Parathyroid adenoma (tissue), 2 donors: ENCODE measurements around the gene MEF2D.

Source experiments
- H2AFZ ChIP-seq: fragments of 300-600 bp; sonication (generic); one replicate; pipeline ENCODE4 v1.7.0; 2017; ENCODE audit warnings: antibody characterized with exemption, mild to moderate bottlenecking
- H3K27ac ChIP-seq: fragments of 300-600 bp; sonication (generic); one replicate; pipeline ENCODE4 v1.7.0; 2017
- H3K27me3 ChIP-seq: fragments of 300-600 bp; sonication (generic); one replicate; pipeline ENCODE4 v1.7.0; 2017; ENCODE audit warnings: low read length; ENCODE audit not compliant: control insufficient read depth, insufficient read depth
- H3K36me3 ChIP-seq: fragments of 300-600 bp; sonication (generic); one replicate; pipeline ENCODE4 v1.7.0; 2017; ENCODE audit warnings: low read length; ENCODE audit not compliant: control insufficient read depth, insufficient read depth
- H3K4me1 ChIP-seq: fragments of 300-600 bp; sonication (generic); one replicate; pipeline ENCODE4 v1.7.0; 2017; ENCODE audit warnings: control low read depth
- H3K4me2 ChIP-seq: fragments of 300-600 bp; sonication (generic); one replicate; pipeline ENCODE4 v1.7.0; 2017; ENCODE audit warnings: low read length
- H3K4me3 ChIP-seq: fragments of 300-600 bp; sonication (generic); one replicate; pipeline ENCODE4 v1.7.0; 2017; ENCODE audit warnings: low read depth, low read length
- H3K79me2 ChIP-seq: fragments of 300-600 bp; sonication (generic); one replicate; pipeline ENCODE4 v1.7.0; 2017; ENCODE audit warnings: control low read depth
- H3K9ac ChIP-seq: fragments of 300-600 bp; sonication (generic); one replicate; pipeline ENCODE4 v1.7.0; 2017; ENCODE audit warnings: mild to moderate bottlenecking
- H3K9me3 ChIP-seq: fragments of 300-600 bp; sonication (generic); one replicate; pipeline ENCODE4 v1.7.0; 2017; ENCODE audit warnings: low read length; ENCODE audit not compliant: control insufficient read depth
- TF ChIP-seq, protein P1 (sequence below): fragments of 300-600 bp; sonication (generic); IDR thresholded peaks from one replicate; pipeline ENCODE4 v1.7.0; 2017; ENCODE audit warnings: antibody characterized with exemption, mild to moderate bottlenecking
- donor health status: primary hyperparathyroidism.

The MEF2D gene

DNA sequence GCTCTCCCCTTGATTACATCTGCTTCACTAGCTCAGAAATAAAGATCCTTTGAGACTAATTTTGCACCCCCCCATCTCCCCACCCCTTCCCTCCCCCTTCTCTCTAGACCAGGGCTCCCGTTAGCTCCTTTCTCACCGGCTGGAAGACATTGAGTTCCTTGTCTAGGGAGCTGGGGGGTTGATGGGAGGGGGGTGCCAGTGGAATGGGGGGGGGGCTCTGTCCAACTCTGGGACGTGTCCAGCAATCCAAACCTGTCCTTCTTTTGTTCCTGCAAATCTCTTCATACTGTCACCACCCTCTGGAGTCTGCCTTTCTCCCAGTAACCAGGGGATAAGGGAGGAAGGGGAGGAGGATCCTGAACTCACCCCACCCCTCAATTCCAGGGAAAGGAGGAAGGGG, 69.7 kb downstream of the MEF2D start:
- Histone ChIP-seq H3K4me2 (no peak overlapping the region), H3K4me1 (no peaks in the 10 kb centered on the region), H3K79me2 (no peaks in the 10 kb centered on the region), H3K9me3 (no peaks in the 10 kb centered on the region), H3K9ac (no peak overlapping the region), H3K4me3 (no peak overlapping the region), H3K27ac (no peak overlapping the region), H3K36me3 (no peaks in the 10 kb centered on the region), H3K27me3 (no peaks in the 10 kb centered on the region), H2AFZ (no peak overlapping the region)
- TF ChIP-seq, protein P1, sequence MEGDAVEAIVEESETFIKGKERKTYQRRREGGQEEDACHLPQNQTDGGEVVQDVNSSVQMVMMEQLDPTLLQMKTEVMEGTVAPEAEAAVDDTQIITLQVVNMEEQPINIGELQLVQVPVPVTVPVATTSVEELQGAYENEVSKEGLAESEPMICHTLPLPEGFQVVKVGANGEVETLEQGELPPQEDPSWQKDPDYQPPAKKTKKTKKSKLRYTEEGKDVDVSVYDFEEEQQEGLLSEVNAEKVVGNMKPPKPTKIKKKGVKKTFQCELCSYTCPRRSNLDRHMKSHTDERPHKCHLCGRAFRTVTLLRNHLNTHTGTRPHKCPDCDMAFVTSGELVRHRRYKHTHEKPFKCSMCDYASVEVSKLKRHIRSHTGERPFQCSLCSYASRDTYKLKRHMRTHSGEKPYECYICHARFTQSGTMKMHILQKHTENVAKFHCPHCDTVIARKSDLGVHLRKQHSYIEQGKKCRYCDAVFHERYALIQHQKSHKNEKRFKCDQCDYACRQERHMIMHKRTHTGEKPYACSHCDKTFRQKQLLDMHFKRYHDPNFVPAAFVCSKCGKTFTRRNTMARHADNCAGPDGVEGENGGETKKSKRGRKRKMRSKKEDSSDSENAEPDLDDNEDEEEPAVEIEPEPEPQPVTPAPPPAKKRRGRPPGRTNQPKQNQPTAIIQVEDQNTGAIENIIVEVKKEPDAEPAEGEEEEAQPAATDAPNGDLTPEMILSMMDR = no peak

DNA sequence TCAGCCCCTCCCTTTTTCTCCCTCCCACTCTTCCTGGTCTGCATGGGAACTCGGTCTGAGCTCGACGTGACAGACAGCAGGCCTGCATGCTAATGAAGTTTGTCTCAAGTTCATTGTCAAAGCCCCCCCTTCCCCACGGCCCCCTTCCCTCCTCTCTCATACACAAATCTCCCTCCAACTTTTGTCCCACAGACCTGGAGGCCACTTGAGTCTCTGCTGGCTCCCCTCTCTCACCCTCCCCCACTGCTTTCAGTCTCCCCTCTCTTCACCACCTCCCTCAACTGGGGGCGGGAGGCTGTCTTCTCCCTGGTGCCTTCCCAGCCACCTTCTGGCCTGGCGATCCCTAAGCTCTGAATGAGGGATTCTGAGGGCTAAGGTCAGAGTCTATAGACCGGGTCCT, 70.3 kb downstream of the MEF2D start:
- H3K27me3 ChIP-seq = no peaks in the 10 kb centered on the region

DNA sequence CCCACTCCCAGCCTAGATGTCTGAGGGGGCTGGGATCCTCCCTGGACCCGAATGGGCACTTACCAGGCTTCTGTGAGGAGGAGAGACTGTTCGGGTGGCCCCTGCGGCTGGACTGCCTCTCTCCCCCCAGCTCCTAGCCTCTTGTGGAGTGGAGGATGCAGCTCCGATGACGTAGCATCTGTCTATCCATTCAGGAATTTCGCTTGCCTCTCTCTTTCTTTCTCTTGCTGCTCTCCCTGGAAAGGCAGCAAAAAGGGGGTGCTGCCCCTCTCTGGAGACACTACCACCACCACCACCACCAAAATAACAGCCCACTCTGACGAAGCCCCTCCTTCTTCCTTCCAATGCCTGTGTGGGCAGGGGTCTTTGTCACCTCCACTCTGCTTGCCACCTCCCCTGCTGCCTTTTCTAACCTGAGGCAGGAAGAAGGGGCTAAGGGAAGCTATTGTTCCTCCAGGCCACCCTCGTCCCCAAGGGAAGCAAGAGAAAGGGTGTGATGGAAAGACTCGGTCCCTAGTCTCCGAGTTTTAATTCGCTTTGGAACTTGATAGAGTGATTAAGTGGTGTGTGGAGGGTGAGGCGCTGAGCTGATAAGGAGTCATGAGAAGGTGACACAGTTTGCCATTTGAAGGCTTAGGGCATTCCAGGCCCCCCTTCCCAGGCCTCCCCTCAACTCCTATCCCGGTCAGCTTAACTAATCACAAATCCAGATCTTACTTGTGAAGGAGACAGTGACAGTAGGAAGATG, 71.1 kb downstream of the MEF2D start:
- Histone ChIP-seq H3K36me3 (no peaks in the 10 kb centered on the region), H2AFZ (no peak overlapping the region), H3K9me3 (no peaks in the 10 kb centered on the region), H3K9ac (no peak overlapping the region), H3K79me2 (no peaks in the 10 kb centered on the region), H3K27ac (no peak overlapping the region), H3K4me3 (no peak overlapping the region), H3K4me1 (no peaks in the 10 kb centered on the region), H3K27me3 (no peaks in the 10 kb centered on the region), H3K4me2 (no peak overlapping the region)
- TF ChIP-seq, protein P1 = no peak

More for the DNA sequence above, 70.3 kb downstream of the MEF2D start:
- TF ChIP-seq, protein P1 = no peak
- no peak overlapping the region for H3K27ac ChIP-seq
- H3K4me2 ChIP-seq = no peak overlapping the region
- H3K4me1 ChIP-seq = no peaks in the 10 kb centered on the region
- no peak overlapping the region for H2AFZ ChIP-seq
- no peak overlapping the region for H3K9ac ChIP-seq
- H3K36me3 ChIP-seq = no peaks in the 10 kb centered on the region
- no peaks in the 10 kb centered on the region for H3K9me3 ChIP-seq
- H3K4me3 ChIP-seq = no peak overlapping the region
- H3K79me2 ChIP-seq = no peaks in the 10 kb centered on the region

DNA sequence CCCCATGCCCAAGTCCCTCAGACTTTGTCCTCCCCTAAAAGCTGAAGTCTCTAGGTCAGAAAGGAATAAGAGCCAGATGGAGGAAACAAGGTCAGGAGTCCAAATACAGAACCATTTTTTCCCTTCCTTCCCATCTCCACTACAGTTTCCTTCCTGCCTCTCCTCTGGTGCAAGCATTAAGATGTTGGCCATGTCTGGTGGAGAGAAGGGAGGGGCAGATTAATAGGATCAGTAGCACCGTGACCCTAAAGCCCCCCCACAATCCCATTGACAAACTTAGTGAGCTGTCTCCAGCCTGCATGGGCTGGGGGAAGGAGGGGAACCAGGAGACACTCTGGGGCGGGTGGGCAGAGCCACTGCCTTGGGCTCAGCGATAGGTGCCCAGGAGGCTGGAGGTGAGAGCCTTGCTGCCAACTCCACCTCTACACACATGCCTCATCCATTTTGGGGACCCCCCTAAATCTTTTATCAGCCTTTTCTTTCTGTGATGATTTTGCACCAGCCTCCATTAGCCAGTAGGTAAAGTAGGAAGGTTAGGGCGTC, 71.8 kb downstream of the MEF2D start:
- no peak overlapping the region for H3K27ac ChIP-seq
- TF ChIP-seq, protein P1 = no peak
- no peak overlapping the region for H3K9ac ChIP-seq
- H3K79me2 ChIP-seq = no peaks in the 10 kb centered on the region
- H3K27me3 ChIP-seq = no peaks in the 10 kb centered on the region
- H3K4me2 ChIP-seq = no peak overlapping the region
- H3K36me3 ChIP-seq = no peaks in the 10 kb centered on the region
- H2AFZ ChIP-seq = no peak overlapping the region
- no peaks in the 10 kb centered on the region for H3K4me1 ChIP-seq
- H3K9me3 ChIP-seq = no peaks in the 10 kb centered on the region
- no peak overlapping the region for H3K4me3 ChIP-seq

DNA sequence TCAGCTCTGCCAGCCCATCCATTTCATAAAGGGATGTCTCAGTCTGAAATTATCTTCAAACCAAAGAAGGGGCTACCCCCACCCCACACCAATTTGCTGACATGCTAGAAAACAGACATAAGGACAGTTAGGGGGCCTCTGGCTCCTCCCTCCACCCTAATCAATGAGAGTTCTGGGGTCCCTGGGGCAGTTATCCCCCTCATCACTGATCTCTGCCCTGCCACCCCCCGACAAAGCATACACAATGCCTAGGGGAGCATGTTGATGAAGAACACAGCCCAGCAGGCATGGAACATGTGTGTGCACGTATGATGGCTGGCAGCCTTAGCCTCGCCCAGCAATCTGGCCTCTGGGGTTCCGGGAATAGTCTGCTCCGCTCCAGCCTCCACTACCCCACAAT, 72.6 kb downstream of the MEF2D start:
- H3K4me2 ChIP-seq = no peak overlapping the region
- no peaks in the 10 kb centered on the region for H3K79me2 ChIP-seq
- TF ChIP-seq, protein P1 = no peak
- no peaks in the 10 kb centered on the region for H3K36me3 ChIP-seq
- H3K4me3 ChIP-seq = no peak overlapping the region
- H3K9ac ChIP-seq = no peak overlapping the region
- no peaks in the 10 kb centered on the region for H3K9me3 ChIP-seq
- H3K27me3 ChIP-seq = no peaks in the 10 kb centered on the region
- H3K4me1 ChIP-seq = no peaks in the 10 kb centered on the region
- H2AFZ ChIP-seq = no peak overlapping the region
- H3K27ac ChIP-seq = no peak overlapping the region
